ENCODE results near the gene NOSTRIN. TPM values are rescaled to one million over a fixed set of nuclear protein-coding genes. Genes with fewer than 3 reads are reported as not detected.

The NOSTRIN gene
- total and polyA plus RNA-seq, 2 of the 8 experiments (the other 6 are each of a cell fraction or from before 2014, with no cell fraction given): not detected

DNA sequence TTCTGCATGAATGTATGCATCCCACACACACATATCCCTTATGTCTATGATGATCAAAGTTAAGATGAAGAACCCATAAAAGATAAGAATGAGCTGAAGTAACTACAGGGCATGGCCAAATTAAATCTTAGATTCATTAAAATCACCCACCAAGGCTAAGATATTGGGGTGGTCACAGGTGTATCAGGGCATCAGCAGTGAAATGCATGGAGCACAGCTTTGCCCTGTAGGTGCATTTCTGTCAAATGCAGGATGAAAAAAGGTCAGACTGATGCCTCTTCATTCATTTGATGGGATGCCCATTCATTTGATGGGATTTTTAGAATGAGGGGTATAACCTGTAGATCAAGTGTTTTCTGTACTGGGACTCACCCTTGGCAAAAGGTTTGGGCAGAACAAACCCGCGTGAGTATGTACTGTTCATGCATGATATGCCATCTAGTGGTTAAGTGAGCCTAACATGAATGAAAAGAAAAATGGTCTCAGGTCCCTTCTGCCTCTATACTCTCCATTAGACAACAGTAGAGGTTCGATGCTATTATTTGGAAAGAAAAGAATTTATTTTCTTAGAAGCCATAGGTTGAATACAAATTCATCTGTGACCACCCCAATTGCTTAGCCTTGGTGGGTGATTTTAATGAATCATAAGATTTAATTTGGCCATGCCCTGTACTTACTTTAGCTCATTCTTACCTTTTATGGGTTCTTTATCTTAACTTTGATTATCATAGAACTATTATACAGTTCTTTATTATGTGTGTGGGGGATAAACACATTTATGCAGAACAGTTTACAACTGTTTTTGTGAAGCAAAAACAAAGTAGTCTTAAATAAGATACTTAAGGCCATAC lies 43.2 kb upstream of the NOSTRIN start (continued):
- TF ChIP-seq POU5F1 (IDR thresholded peaks at IDR 0.05; ENCODE audit: low read depth, low read length): no peak
- no peak for TF ChIP-seq SIN3A (conservative IDR thresholded peaks at IDR 0.05 in 1 of 2, IDR thresholded peaks at IDR 0.05 in 1 of 2; ENCODE audit: low read depth in 1 of 2, low read length in 2 of 2)

Data from H1 (cell line).